T-helper 1 cell treated with Interleukin-12 subunit alpha and Interleukin-12 subunit beta and Interleukin-4 antibody, amounts not matched to agents 30 μg/mL and 1 μg/mL, for 36 hours (primary cell): ENCODE measurements around the gene IGFBP1.
"Not testable (repeated sequence)": the region's sequence is repeated elsewhere in the genome, so short reads cannot be mapped to it uniquely, and the experiment has no call there.

Experiments used
- H3K27ac Mint-ChIP-seq: one replicate; pipeline ENCODE4 v1.8.0; 2021; ENCODE audit warnings: mild to moderate bottlenecking, mixed read lengths
- H3K27me3 Mint-ChIP-seq: one replicate; pipeline ENCODE4 v1.8.0; 2021; ENCODE audit warnings: low read depth, mixed read lengths
- H3K36me3 Mint-ChIP-seq: one replicate; pipeline ENCODE4 v1.8.0; 2021; ENCODE audit warnings: low read depth, mixed read lengths
- H3K4me1 Mint-ChIP-seq: one replicate; pipeline ENCODE4 v1.8.0; 2021; ENCODE audit warnings: low read depth, mixed read lengths
- H3K4me3 Mint-ChIP-seq: one replicate; pipeline ENCODE4 v1.8.0; 2021; ENCODE audit warnings: mild to moderate bottlenecking, moderate library complexity, mixed read lengths
- H3K9me3 Mint-ChIP-seq: one replicate; pipeline ENCODE4 v1.8.0; 2021; ENCODE audit warnings: mixed read lengths

IGFBP1 gene

DNA sequence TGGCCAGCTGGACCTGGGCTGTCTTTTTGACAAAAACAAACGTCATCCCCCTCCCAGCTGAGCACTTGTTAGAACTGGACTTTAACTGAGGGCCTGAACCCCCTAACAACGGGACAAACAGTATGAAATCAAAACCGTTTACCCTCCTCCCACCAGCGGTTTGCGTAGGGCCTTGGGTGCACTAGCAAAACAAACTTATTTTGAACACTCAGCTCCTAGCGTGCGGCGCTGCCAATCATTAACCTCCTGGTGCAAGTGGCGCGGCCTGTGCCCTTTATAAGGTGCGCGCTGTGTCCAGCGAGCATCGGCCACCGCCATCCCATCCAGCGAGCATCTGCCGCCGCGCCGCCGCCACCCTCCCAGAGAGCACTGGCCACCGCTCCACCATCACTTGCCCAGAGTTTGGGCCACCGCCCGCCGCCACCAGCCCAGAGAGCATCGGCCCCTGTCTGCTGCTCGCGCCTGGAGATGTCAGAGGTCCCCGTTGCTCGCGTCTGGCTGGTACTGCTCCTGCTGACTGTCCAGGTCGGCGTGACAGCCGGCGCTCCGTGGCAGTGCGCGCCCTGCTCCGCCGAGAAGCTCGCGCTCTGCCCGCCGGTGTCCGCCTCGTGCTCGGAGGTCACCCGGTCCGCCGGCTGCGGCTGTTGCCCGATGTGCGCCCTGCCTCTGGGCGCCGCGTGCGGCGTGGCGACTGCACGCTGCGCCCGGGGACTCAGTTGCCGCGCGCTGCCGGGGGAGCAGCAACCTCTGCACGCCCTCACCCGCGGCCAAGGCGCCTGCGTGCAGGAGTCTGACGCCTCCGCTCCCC lies at the start of gene IGFBP1:
TSS of gene IGFBP1 (plus strand) at position 304 of the 808 bp plus-strand sequence. CDS start at position 469, 165 bp downstream.
- H3K4me1 Mint-ChIP-seq: no peaks in the 10 kb centered on the region
- H3K4me3 Mint-ChIP-seq: no peak within 1 kb of the TSS
- no peaks in the 10 kb centered on the region for H3K36me3 Mint-ChIP-seq
- H3K27ac Mint-ChIP-seq: no peak within 1 kb of the TSS
- H3K27me3 Mint-ChIP-seq: peaks cover 43% of the 10 kb centered on the region
- no peaks in the 10 kb centered on the region for H3K9me3 Mint-ChIP-seq

DNA sequence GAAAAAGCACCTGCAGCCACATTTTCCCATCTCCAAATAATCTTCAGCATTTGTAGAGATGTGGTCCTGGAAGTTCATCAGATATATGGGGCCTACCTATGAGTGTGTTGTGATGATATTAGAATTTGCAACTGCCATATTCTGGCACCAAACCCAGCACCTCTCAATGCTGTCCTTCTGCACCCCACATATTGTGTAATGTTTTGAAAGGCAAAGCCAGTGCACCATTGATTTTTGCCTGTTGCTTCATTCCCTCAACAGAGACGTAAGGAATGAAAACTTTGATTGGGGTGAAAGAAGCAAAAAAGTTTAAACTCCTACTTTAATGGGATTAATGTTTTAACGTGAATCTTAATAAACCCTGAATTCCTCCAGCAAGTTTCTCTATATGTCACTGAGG lies 49.4 kb upstream of the IGFBP1 start:
- H3K4me3 Mint-ChIP-seq, H3K9me3 Mint-ChIP-seq, H3K27ac Mint-ChIP-seq: not testable (repeated sequence)

DNA sequence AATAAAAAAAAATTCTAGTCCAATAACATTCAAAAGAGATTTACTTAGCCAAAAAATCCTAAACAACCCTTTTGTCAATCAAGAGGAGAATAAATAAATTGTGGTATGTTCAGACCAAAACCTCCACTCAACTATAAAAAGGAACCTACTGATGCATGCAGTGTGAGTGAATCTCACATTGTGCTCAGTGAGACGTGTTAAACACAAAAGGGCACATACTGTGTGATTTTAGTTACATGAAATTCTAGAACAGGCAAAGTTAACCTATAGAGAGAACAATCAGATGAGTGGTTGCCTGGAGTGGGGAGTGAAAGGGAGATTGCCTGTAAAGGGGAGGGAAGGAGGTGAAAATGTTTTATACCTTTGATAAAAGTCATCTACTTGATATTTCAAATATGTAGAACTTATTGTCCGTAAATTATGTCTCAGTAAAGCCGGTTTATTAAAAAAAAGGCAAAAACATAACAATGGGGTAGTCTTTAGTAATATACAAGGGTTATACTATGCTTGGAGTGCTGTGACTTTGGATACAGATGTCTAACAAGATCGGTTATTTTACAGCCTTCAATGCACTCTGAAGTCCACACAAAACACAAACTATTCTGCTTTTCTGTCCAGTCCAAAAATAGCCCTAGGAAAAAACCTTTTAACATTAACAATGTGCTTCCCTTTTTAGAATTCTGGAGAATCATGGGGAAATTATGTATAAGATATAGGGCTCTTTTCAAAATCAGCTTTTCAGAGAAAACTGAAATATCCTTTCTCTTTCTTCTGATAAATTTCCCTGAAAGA lies 46.2 kb upstream of the IGFBP1 start:
- H3K36me3 Mint-ChIP-seq, H3K4me1 Mint-ChIP-seq, H3K4me3 Mint-ChIP-seq, H3K27ac Mint-ChIP-seq, H3K9me3 Mint-ChIP-seq, H3K27me3 Mint-ChIP-seq: not testable (repeated sequence)

More for the DNA sequence above, 49.4 kb upstream of the IGFBP1 start:
- not testable (repeated sequence) for H3K4me1 Mint-ChIP-seq, H3K27me3 Mint-ChIP-seq, H3K36me3 Mint-ChIP-seq

DNA sequence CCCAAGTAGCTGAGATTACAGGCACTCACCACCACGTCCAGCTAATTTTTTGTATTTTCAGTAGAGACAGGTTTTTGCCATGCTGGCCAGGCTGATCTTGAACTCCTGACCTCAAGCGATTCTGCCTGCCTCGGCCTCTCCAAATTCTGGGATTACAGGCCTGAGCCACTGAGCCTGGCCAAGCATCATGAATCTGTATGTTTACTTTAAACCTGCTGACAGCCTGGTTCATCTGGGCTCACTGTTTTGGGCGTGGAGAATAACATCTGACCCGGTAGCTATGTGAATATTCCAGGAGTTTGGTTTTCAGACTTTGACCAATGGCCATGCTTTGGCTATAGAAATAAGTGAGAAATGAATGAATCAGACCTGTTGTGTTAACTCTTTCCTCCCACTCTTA lies 41.8 kb upstream of the IGFBP1 start:
- H3K4me1 Mint-ChIP-seq, H3K36me3 Mint-ChIP-seq, H3K4me3 Mint-ChIP-seq, H3K27ac Mint-ChIP-seq, H3K9me3 Mint-ChIP-seq, H3K27me3 Mint-ChIP-seq: not testable (repeated sequence)

DNA sequence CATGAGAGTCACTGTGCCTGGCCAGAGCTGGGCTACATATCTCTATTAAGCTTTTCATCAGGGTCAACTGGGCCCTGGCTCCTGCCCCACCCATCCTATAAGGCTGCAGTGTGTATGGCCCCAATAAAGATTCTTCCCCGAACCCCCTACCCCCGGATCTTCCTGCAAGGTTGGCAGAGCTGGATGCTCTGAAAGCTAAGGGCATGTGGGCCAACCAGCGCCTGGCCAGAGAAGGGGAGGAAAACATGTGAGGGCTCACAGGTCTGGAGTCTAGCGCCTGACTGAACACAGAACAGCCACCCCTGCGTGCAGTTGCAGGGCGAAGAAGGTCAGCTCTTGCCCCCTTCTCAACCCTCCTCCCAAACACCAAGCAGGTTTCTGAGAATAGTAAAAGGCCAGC lies 39.6 kb upstream of the IGFBP1 start:
- H3K36me3 Mint-ChIP-seq, H3K27me3 Mint-ChIP-seq, H3K9me3 Mint-ChIP-seq, H3K4me1 Mint-ChIP-seq, H3K4me3 Mint-ChIP-seq, H3K27ac Mint-ChIP-seq: not testable (repeated sequence)

DNA sequence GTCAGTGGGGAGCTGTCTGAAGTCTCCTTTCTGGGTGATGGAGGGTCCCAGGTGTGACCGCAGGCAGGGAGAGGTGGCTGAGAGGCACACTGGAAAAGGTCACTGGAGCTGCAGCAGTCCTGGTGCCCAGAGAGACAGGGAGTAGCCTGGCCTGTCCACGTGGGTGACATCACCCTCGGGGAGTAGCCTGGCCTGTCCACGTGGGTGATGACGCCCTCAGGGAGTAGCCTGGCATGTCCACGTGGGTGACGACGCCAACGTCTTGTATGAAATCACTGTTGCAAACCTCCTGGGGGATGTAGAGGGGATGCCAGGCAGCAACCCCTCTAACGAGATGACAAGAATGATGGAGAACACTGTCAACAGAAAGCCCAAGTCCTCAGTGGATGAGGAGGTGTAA lies 35.3 kb upstream of the IGFBP1 start:
- not testable (repeated sequence) for H3K27ac Mint-ChIP-seq, H3K9me3 Mint-ChIP-seq, H3K4me1 Mint-ChIP-seq, H3K36me3 Mint-ChIP-seq, H3K27me3 Mint-ChIP-seq, H3K4me3 Mint-ChIP-seq

DNA sequence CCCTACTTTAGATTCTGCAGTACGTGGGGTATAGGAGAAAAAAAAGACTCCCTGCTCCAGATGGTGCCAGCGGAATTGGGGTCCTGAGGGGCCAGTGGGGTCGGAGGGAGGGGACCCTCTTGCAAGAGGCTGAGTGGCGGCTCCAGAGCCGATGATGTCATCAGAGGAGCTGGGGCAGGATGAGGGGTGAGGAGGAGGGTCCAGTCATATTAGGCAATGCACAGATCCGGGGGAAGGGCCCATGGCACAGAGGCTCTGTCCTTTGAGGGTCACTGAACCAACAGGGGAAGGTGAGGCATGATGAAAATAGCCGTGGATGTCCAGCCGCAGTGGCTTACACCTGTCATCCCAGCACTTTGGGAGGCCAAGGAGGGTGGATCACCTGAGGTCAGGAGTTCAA lies 34.8 kb upstream of the IGFBP1 start:
- H3K4me3 Mint-ChIP-seq, H3K27ac Mint-ChIP-seq, H3K4me1 Mint-ChIP-seq, H3K9me3 Mint-ChIP-seq, H3K36me3 Mint-ChIP-seq, H3K27me3 Mint-ChIP-seq: not testable (repeated sequence)

DNA sequence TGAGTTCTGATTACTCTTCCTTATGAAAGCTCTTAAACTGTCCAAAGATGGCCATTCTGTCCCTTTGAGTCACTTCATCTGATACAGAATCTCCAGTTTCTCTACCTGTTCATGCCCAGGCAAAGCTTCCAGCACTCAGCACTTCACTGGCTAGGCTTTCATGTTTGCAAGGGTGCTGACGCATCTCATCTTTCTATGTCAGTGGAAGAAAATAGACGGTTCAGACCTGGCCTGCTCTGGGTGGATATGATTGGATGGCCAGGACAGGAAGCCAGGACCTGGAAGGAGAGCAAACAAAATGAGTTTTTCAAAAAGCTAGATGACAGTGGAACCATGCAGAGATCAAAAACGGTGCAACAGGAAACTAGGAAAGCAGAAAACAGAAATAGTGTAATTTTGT lies 32.6 kb upstream of the IGFBP1 start:
- not testable (repeated sequence) for H3K36me3 Mint-ChIP-seq, H3K9me3 Mint-ChIP-seq, H3K27me3 Mint-ChIP-seq, H3K4me3 Mint-ChIP-seq, H3K4me1 Mint-ChIP-seq, H3K27ac Mint-ChIP-seq

DNA sequence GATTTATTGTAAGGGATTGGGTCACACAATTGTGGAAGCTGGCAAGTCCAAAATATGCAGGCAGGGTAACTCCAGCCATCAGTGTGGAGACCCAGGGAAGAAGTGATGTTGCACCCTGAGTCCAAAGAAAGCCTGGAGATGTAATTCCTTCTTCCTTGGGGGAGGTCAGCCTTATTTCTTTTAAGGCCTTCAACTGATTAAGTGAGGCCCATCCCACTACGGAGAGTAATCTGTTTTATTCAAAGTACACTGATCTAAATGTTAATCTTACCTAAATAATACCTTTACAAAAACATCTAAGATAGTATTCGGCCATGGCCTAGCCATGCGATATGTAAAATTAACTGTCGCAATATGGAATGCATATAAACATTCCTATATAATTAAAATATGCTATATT lies 31.4 kb upstream of the IGFBP1 start:
- H3K27ac Mint-ChIP-seq, H3K4me1 Mint-ChIP-seq, H3K4me3 Mint-ChIP-seq, H3K9me3 Mint-ChIP-seq, H3K36me3 Mint-ChIP-seq: not testable (repeated sequence)
- H3K27me3 Mint-ChIP-seq: peaks cover 10% of the 10 kb centered on the region

DNA sequence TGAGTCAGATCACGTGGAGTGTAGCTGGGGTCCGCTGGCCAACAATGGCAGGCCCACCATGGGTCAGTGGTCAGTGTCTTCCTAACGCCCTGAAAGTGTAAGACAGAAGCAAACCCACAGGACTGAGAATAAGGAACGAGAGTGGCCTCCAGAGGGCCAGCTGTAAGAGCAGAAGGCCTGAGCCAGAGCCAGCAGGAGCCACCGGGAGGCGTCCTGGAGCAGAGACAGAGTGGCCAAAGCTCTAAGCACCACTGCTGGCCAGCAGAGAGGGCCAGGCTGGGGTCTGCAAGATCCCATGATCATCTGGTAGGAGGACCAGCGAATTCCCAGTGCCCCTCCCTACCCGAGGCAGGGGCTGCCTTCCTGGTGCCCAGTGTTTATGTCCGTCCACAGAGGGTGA lies 24.6 kb upstream of the IGFBP1 start:
- Mint-ChIP-seq H3K27ac (no peak overlapping the region), H3K27me3 (peaks cover 6% of the 10 kb centered on the region), H3K4me1 (no peaks in the 10 kb centered on the region), H3K9me3 (no peaks in the 10 kb centered on the region), H3K36me3 (no peaks in the 10 kb centered on the region), H3K4me3 (no peak overlapping the region)

DNA sequence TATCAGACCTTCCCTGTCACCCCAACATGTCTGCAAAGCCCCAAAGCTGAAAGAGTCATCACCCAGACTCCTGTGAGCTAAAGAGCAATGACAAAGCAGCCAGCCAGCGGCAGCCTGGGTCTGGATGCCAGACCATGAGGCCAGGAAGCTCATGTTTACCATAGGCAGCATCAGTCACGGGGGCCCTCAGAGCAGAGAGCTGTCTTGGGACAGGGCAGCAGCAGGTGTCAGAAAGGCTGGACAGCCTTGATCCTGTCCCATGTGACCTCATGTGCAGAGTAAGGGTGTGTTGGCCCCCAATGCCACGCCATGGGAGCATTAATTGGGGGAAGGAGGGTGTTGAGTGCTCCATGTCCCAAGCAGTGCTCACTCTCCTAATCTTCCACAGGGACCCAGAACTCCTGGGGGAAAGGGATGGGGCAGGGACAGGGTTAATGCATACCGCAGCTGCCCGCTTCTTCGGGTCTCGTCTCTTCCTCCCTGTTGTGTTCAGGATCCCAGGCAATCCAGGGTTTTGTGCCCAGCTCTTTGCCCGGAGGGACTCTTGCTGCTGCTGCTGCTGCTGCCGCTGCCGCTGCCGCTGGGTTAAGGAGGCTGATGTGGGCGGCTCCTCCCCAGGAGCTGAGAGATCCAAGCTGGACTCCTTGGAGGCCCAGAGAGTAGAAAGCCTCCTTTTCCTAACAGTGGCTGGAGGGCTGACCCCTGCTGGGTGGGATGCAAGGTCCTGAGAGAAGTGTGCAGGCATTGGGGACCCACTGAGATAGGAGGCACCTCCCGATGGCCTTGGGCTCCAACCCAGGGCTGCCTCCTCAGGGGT lies 22.5 kb upstream of the IGFBP1 start:
- no peaks in the 10 kb centered on the region for H3K36me3 Mint-ChIP-seq
- H3K27me3 Mint-ChIP-seq: peaks cover 5% of the 10 kb centered on the region
- H3K9me3 Mint-ChIP-seq: no peaks in the 10 kb centered on the region
- H3K4me1 Mint-ChIP-seq: no peaks in the 10 kb centered on the region
- no peak overlapping the region for H3K4me3 Mint-ChIP-seq
- H3K27ac Mint-ChIP-seq: no peak overlapping the region

DNA sequence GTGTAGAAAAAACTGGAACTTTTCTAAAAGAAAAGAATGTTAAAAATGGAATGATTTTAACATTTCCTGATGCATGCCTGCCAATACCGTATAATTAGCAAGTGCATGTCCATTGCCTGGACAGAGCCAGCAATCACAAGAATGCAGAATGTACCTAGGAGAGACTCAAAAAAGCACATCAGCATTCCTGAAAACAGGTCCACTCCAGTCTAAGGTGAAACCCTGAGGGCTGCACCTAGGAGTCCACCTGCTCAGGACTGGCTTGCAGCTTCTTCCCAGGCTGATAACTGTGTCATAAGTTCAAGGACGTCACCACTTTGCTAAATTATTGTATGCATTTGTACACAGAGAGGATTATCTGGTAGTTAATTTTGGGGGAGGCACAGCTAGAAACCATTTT lies 20.8 kb upstream of the IGFBP1 start:
- Mint-ChIP-seq H3K36me3 (no peaks in the 10 kb centered on the region), H3K27me3 (peaks cover 3% of the 10 kb centered on the region), H3K27ac (no peak overlapping the region), H3K9me3 (no peaks in the 10 kb centered on the region), H3K4me1 (no peaks in the 10 kb centered on the region), H3K4me3 (no peak overlapping the region)

DNA sequence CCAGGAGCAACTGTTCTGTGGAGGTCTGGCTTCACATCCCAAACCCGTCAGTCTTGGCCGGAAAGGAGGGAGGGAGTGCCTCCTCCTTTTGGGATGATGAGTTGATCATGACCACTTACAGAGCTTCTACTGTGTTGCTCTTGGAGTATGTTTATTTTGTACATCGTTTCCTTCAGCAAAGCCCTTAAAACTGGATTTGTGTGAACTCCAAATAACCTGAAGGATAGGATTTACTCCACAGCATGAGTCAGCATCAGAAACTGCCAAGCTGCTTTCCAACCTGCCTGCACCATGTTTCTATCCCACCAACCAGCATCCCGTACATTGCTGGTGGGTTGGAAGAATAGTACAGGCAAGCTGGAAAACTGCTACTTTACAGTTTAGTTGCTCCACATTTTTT lies 18.9 kb upstream of the IGFBP1 start:
- Mint-ChIP-seq H3K9me3 (no peaks in the 10 kb centered on the region), H3K27me3 (peaks cover 3% of the 10 kb centered on the region)

DNA sequence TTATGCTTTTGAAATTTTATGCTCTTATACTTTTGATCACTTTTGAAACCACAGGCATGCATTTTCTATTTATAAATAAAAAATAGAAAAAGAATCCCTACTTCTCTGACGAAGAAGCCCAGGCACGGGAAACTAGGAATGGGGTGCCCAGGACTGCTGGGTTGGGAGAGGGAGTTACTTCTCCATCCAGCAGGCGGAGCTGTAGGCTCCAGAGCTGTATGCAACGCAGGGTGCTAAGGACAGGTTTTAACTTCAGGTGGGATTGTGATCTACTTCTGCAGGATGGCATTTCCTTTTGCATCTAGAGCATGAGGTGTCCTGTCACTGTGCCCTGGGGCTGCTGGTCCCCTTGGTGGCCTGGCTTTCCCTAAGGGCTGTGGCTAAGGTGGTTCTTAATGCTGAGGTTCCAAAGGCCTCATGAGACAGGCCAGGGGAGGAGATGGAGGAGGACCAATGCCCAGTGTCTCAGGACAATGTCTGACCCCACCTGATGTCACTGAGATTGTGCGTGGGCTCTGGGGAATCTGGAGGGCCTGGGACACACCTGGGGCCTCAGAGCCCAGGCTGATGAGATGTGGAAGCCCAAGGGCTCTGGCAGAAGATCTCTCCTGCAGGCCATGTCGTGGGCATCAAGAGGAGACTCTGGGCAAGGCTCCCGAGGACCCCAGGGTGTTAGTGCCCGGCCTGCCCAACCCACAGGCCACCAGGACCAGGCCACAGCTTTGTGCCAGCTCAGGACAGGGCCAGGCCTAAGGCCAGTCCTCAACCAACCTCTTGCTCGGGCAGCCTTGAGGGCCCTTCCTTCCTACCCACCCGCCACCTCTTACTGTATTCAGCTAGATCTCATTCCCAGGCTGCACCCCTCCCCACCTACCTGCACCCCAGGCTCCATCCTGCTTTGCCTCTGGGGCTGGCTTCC lies 15.9 kb upstream of the IGFBP1 start:
- H3K4me3 Mint-ChIP-seq: no peak overlapping the region
- H3K36me3 Mint-ChIP-seq: no peaks in the 10 kb centered on the region
- H3K27me3 Mint-ChIP-seq: peaks cover 3% of the 10 kb centered on the region
- H3K27ac Mint-ChIP-seq: no peak overlapping the region
- no peaks in the 10 kb centered on the region for H3K4me1 Mint-ChIP-seq
- no peaks in the 10 kb centered on the region for H3K9me3 Mint-ChIP-seq

More for the DNA sequence above, 18.9 kb upstream of the IGFBP1 start:
- no peak overlapping the region for H3K27ac Mint-ChIP-seq
- no peaks in the 10 kb centered on the region for H3K36me3 Mint-ChIP-seq
- no peaks in the 10 kb centered on the region for H3K4me1 Mint-ChIP-seq
- H3K4me3 Mint-ChIP-seq: no peak overlapping the region
